ENCODE results near the gene PPM1H.

Gene PPM1H

DNA sequence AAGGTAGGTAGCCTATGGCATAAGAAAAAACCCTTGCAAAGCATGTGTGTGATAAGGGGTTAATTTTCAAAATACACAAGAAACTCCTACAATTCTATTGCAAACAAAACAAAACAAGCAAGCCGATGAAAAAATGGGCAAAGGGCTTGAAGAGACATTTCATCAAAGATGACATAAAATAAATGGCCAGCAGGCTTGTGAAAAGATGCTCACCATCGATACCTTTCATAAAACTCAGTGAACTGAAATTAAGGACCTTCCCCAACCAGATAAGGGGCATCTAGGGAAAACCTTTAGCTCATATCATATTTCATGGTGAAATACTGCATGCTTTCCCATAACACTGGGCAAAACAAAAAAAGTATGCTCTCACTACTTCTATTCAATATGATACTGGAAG is 131.2 kb downstream of the PPM1H start:
- POLR2A ChIA-PET, result interaction anchor here (0.6 to 1.6 kb wide), 2 partner anchors 65 to 200 kb away, joined by 3 to 4 read pairs; no protein-coding TSS in a partner anchor
- Histone ChIP-seq H3K27ac (ENCODE audit: extremely low read depth, low read depth, low read length) (peak overlapping the region; percentile 51), H3K4me1 (ENCODE audit: control insufficient read depth, insufficient read depth, low read length) (peaks cover 3% of the 10 kb centered on the region; the same call in 1 of the 2 replicates), H3K9me3 (ENCODE audit: control insufficient read depth, insufficient read depth, low read depth, low read length) (no peaks in the 10 kb centered on the region), H3K36me3 (ENCODE audit: control insufficient read depth in 2 of 2, insufficient read depth in 1 of 2, low read length in 2 of 2) (peaks cover 0 to 14% of the 10 kb centered on the region in 2 experiments; a peak in 1 of 3 replicates), H3K4me3 (ENCODE audit: low read depth, low read length) (no peak overlapping the region)
- CTCF ChIA-PET, result interaction anchor here (0.6 to 2.7 kb wide), 7 partner anchors 9 to 366 kb away, joined by 3 to 18 read pairs (median 3); no protein-coding TSS in a partner anchor
- TF ChIP-seq ZBTB17 (tag by site-specific recombination; IDR thresholded peaks at IDR 0.05) (no peak), ZBTB44 (tag by site-specific recombination; IDR thresholded peaks at IDR 0.05) (peak; percentile 16; the same call in 1 of the 2 replicates), ZNF416 (tag by site-specific recombination; IDR thresholded peaks at IDR 0.05) (no peak), ZNF18 (tag by site-specific recombination; IDR thresholded peaks at IDR 0.05) (peak; percentile 72), TRIM28 (IDR thresholded peaks at IDR 0.05; ENCODE audit: borderline replicate concordance, low read length) (no peak), GLIS1 (tag by site-specific recombination; IDR thresholded peaks at IDR 0.05) (no peak), ZNF311 (tag by site-specific recombination; IDR thresholded peaks at IDR 0.05; ENCODE audit: borderline replicate concordance) (no peak), ZNF792 (tag by site-specific recombination; IDR thresholded peaks at IDR 0.05) (no peak), MZF1 (tag by site-specific recombination; IDR thresholded peaks at IDR 0.05; ENCODE audit: borderline replicate concordance) (peak; percentile 71), REST (tag by site-specific recombination; IDR thresholded peaks at IDR 0.05) (no peak), ZNF529 (tag by site-specific recombination; IDR thresholded peaks at IDR 0.05; ENCODE audit: insufficient replicate concordance) (no peak), ZFP69B (tag by site-specific recombination; IDR thresholded peaks at IDR 0.05) (no peak), ZNF114 (tag by site-specific recombination; IDR thresholded peaks at IDR 0.05) (no peak), ZBTB8A (tag by site-specific recombination; IDR thresholded peaks at IDR 0.05) (no peak), BCL11A (tag by site-specific recombination; IDR thresholded peaks at IDR 0.05; ENCODE audit: low read depth) (no peak), ATF2 (tag by site-specific recombination; IDR thresholded peaks at IDR 0.05; ENCODE audit: low read depth) (0 out of 2 replicates have a peak, but pooled peaks have one; percentile 5), ZNF544 (tag by site-specific recombination; IDR thresholded peaks at IDR 0.05) (no peak), KLF16 (tag by site-specific recombination; IDR thresholded peaks at IDR 0.05) (peak; percentile 34; the same call in 1 of the 2 replicates), ZNF16 (tag by site-specific recombination; IDR thresholded peaks at IDR 0.05; ENCODE audit: low read depth) (no peak), BCL11B (tag by site-specific recombination; IDR thresholded peaks at IDR 0.05; ENCODE audit: low read depth) (no peak), ZNF274 (IDR thresholded peaks at IDR 0.05; ENCODE audit: low read length) (no peak), ZNF274 (tag by site-specific recombination; IDR thresholded peaks at IDR 0.05; ENCODE audit: borderline replicate concordance) (no peak), ZBTB1 (tag by site-specific recombination; IDR thresholded peaks at IDR 0.05) (no peak), ZNF501 (tag by site-specific recombination; IDR thresholded peaks at IDR 0.05) (no peak), ZFP3 (tag by site-specific recombination; IDR thresholded peaks at IDR 0.05; ENCODE audit: low read depth) (peak; percentile 81), FEZF1 (tag by site-specific recombination; IDR thresholded peaks at IDR 0.05) (peak; percentile 99), SP2 (tag by site-specific recombination; IDR thresholded peaks at IDR 0.05) (no peak), ZBTB20 (tag by site-specific recombination; IDR thresholded peaks at IDR 0.05) (no peak), ZNF354C (tag by site-specific recombination; IDR thresholded peaks at IDR 0.05; ENCODE audit: borderline replicate concordance, low read depth) (no peak), ZNF549 (tag by site-specific recombination; IDR thresholded peaks at IDR 0.05) (no peak)
- TF ChIP-seq, protein P1, sequence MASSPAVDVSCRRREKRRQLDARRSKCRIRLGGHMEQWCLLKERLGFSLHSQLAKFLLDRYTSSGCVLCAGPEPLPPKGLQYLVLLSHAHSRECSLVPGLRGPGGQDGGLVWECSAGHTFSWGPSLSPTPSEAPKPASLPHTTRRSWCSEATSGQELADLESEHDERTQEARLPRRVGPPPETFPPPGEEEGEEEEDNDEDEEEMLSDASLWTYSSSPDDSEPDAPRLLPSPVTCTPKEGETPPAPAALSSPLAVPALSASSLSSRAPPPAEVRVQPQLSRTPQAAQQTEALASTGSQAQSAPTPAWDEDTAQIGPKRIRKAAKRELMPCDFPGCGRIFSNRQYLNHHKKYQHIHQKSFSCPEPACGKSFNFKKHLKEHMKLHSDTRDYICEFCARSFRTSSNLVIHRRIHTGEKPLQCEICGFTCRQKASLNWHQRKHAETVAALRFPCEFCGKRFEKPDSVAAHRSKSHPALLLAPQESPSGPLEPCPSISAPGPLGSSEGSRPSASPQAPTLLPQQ (tag by site-specific recombination; IDR thresholded peaks at IDR 0.05), result peak; percentile 23; the same call in 1 of the 2 replicates
